Measurements from ENCODE around the gene RBM45.

GRCh38 chr2:178110681-178111080, 1.6 kb upstream of the RBM45 start:
- TF ChIP-seq CTCF (conservative IDR thresholded peaks at IDR 0.05; ENCODE audit: low read length) (no peak), EZH2phosphoT487 (IDR thresholded peaks at IDR 0.05; ENCODE audit: borderline replicate concordance, low read depth, low read length) (no peak)

All from OCI-LY7 (cell line).